Karpas-422 (cell line): ENCODE results near the gene SMC4. TPM values are rescaled to one million over a fixed set of nuclear protein-coding genes. Genes with fewer than 3 reads are reported as not detected.
"Not testable (repeated sequence)": the region's sequence is repeated elsewhere in the genome, so short reads cannot be mapped to it uniquely, and the experiment has no call there.

Experiments
- DNase-seq: peaks from one replicate; pipeline ENCODE4 v3.0.0-alpha.2; 2015
- H2AFZ ChIP-seq: fragments of 200-600 bp; sonication (generic); 2 replicates; pipeline ENCODE4 v1.6.1; 2014; ENCODE audit warnings: antibody characterized with exemption, low read length, mixed read lengths
- H3K27ac ChIP-seq: fragments of 200-600 bp; sonication (generic); 2 replicates; pipeline ENCODE4 v1.5.1; 2014; ENCODE audit warnings: mild to moderate bottlenecking, low read length, moderate library complexity
- H3K27me3 ChIP-seq: fragments of 200-600 bp; sonication (generic); 2 replicates; pipeline ENCODE4 v1.6.1; 2014; ENCODE audit warnings: low read length, mixed read lengths
- H3K36me3 ChIP-seq: fragments of 200-600 bp; sonication (generic); 2 replicates; pipeline ENCODE4 v1.6.1; 2014; ENCODE audit warnings: low read length, mixed read lengths; ENCODE audit not compliant: insufficient read depth
- H3K4me1 ChIP-seq: fragments of 200-600 bp; sonication (generic); 2 replicates; pipeline ENCODE4 v1.6.1; 2014; ENCODE audit warnings: mild to moderate bottlenecking, low read length, mixed read lengths
- H3K4me2 ChIP-seq: fragments of 200-600 bp; sonication (generic); 2 replicates; pipeline ENCODE4 v1.6.1; 2014; ENCODE audit warnings: low read length, low read depth, mild to moderate bottlenecking; ENCODE audit not compliant: poor library complexity, severe bottlenecking
- H3K4me3 ChIP-seq: fragments of 200-600 bp; sonication (generic); 2 replicates; pipeline ENCODE4 v1.5.1; 2014; ENCODE audit warnings: mild to moderate bottlenecking, antibody characterized with exemption, low read length, mixed read lengths
- H3K79me2 ChIP-seq: fragments of 200-600 bp; sonication (generic); 2 replicates; pipeline ENCODE4 v1.6.1; 2014; ENCODE audit warnings: mild to moderate bottlenecking, low read length, mixed read lengths
- H3K9ac ChIP-seq: fragments of 200-600 bp; sonication (generic); 2 replicates; pipeline ENCODE4 v1.6.0; 2014; ENCODE audit warnings: low read length
- H3K9me2 ChIP-seq: fragments of 200-600 bp; sonication (generic), shearing (Covaris generic); replicated peaks from 2 replicates; pipeline ENCODE4 v1.6.0; 2014; ENCODE audit warnings: mild to moderate bottlenecking, low read length, moderate library complexity; ENCODE audit not compliant: insufficient read depth
- H3K9me3 ChIP-seq: fragments of 300-700, 200-600 bp; sonication (generic); 2 replicates; pipeline ENCODE4 v1.6.1; 2014; ENCODE audit warnings: low read length, mixed read lengths
- H4K20me1 ChIP-seq: fragments of 200-600 bp; sonication (generic); 2 replicates; pipeline ENCODE4 v1.6.1; 2014; ENCODE audit warnings: mild to moderate bottlenecking, antibody characterized with exemption, low read length, low read depth; ENCODE audit not compliant: insufficient read depth
- total RNA-seq: library from RNA; depleted of rRNA; stranded (reverse); fragments of >200 nt; shearing (Covaris generic); gene quantifications from 2 replicates; pipeline ENCODE4 v1.2.3, GENCODE V29; 2014; ENCODE audit warnings: low replicate concordance; rRNA removed

SMC4 gene
- 99.1 and 173 TPM in 2 replicates for total RNA-seq

GRCh38 chr3:160399125-160400029 is at the start of gene SMC4, which contains the start of gene IFT80:
SMC4 (plus strand) TSS chr3:160399650; CDS start chr3:160400827, 1,177 bp downstream.
IFT80 (minus strand) TSS chr3:160399225; CDS start chr3:160384600, 14,625 bp downstream.
- H3K27me3 ChIP-seq: no peaks in the 10 kb centered on the region
- no peaks in the 10 kb centered on the region for H3K9me2 ChIP-seq
- peaks cover 95% of the 10 kb centered on the region for H3K79me2 ChIP-seq
- H3K4me3 ChIP-seq: peak within 1 kb of the TSS; percentile 97
- H3K27ac ChIP-seq: peak within 1 kb of the TSS; percentile 92
- peak within 1 kb of the TSS; percentile 71 for H3K4me2 ChIP-seq
- H3K9me3 ChIP-seq: no peaks in the 10 kb centered on the region
- peak within 1 kb of the TSS; percentile 86 for H2AFZ ChIP-seq
- H4K20me1 ChIP-seq: peaks cover 36% of the 10 kb centered on the region
- H3K4me1 ChIP-seq: peaks cover 58% of the 10 kb centered on the region
- DNase-seq: peak; percentile 98
- H3K36me3 ChIP-seq: peaks cover 33% of the 10 kb centered on the region
- peak within 1 kb of the TSS; percentile 99 for H3K9ac ChIP-seq

GRCh38 chr3:160355826-160356225 is 43.6 kb upstream of the SMC4 start:
- Histone ChIP-seq H4K20me1 (no peaks in the 10 kb centered on the region), H3K9me3 (no peaks in the 10 kb centered on the region), H3K4me3 (no peak overlapping the region), H3K36me3 (peaks cover 12% of the 10 kb centered on the region; the same call in 1 of the 2 replicates), H2AFZ (no peak overlapping the region), H3K9me2 (no peaks in the 10 kb centered on the region), H3K27me3 (no peaks in the 10 kb centered on the region), H3K79me2 (no peaks in the 10 kb centered on the region), H3K27ac (no peak overlapping the region), H3K4me2 (no peak overlapping the region), H3K9ac (no peak overlapping the region), H3K4me1 (peaks cover 5% of the 10 kb centered on the region)
- no peak for DNase-seq

GRCh38 chr3:160362896-160363295 is 36.6 kb upstream of the SMC4 start:
- not testable (repeated sequence) for H3K9ac ChIP-seq, H3K36me3 ChIP-seq, H4K20me1 ChIP-seq, H3K27me3 ChIP-seq, H3K9me3 ChIP-seq, H3K4me2 ChIP-seq, H3K4me1 ChIP-seq, H3K4me3 ChIP-seq, H3K79me2 ChIP-seq, H3K9me2 ChIP-seq, DNase-seq, H2AFZ ChIP-seq, H3K27ac ChIP-seq

GRCh38 chr3:160365869-160366522 is 33.5 kb upstream of the SMC4 start:
- no peak overlapping the region for H2AFZ ChIP-seq
- no peaks in the 10 kb centered on the region for H3K9me3 ChIP-seq
- no peak for DNase-seq
- H4K20me1 ChIP-seq: no peaks in the 10 kb centered on the region
- H3K4me1 ChIP-seq: peaks cover 21% of the 10 kb centered on the region
- no peak overlapping the region for H3K27ac ChIP-seq
- H3K4me3 ChIP-seq: no peak overlapping the region
- no peaks in the 10 kb centered on the region for H3K36me3 ChIP-seq
- H3K27me3 ChIP-seq: no peaks in the 10 kb centered on the region
- H3K79me2 ChIP-seq: peaks cover 10% of the 10 kb centered on the region
- no peak overlapping the region for H3K4me2 ChIP-seq
- H3K9ac ChIP-seq: no peak overlapping the region
- H3K9me2 ChIP-seq: no peaks in the 10 kb centered on the region; the same call in 1 of the 2 replicates

- H3K27ac ChIP-seq: no peak overlapping the region
- no peaks in the 10 kb centered on the region for H3K27me3 ChIP-seq
- no peak overlapping the region for H2AFZ ChIP-seq
- no peaks in the 10 kb centered on the region for H3K36me3 ChIP-seq
- peaks cover 22% of the 10 kb centered on the region for H3K4me1 ChIP-seq
- H3K9me2 ChIP-seq: no peaks in the 10 kb centered on the region; the same call in 1 of the 2 replicates
- no peak overlapping the region for H3K4me3 ChIP-seq
- H3K9ac ChIP-seq: no peak overlapping the region
- H3K4me2 ChIP-seq: no peak overlapping the region
- H3K79me2 ChIP-seq: 0 out of 2 replicates have a peak, but pooled peaks cover 10% of the 10 kb centered on the region
- peak; percentile 66 for DNase-seq
- no peaks in the 10 kb centered on the region for H3K9me3 ChIP-seq
- no peaks in the 10 kb centered on the region for H4K20me1 ChIP-seq
Observed at GRCh38 chr3:160368804-160369203, 30.6 kb upstream of the SMC4 start.

GRCh38 chr3:160369784-160370183 is 29.7 kb upstream of the SMC4 start:
- peaks cover 22% of the 10 kb centered on the region for H3K4me1 ChIP-seq
- DNase-seq: no peak
- no peaks in the 10 kb centered on the region for H3K9me3 ChIP-seq
- H2AFZ ChIP-seq: no peak overlapping the region
- H3K9ac ChIP-seq: no peak overlapping the region
- H3K36me3 ChIP-seq: peaks cover 5% of the 10 kb centered on the region; the same call in 1 of the 2 replicates
- H4K20me1 ChIP-seq: no peaks in the 10 kb centered on the region
- peak overlapping the region; percentile 48 for H3K4me2 ChIP-seq
- no peaks in the 10 kb centered on the region; the same call in 1 of the 2 replicates for H3K9me2 ChIP-seq
- 0 out of 2 replicates have a peak overlapping the region, but pooled peaks have one; percentile 7 for H3K4me3 ChIP-seq
- 0 out of 2 replicates have a peak, but pooled peaks cover 10% of the 10 kb centered on the region for H3K79me2 ChIP-seq
- H3K27me3 ChIP-seq: no peaks in the 10 kb centered on the region
- H3K27ac ChIP-seq: peak overlapping the region; percentile 42

- H3K9me3 ChIP-seq: no peaks in the 10 kb centered on the region
- DNase-seq: no peak
- peak overlapping the region; percentile 48 for H3K4me2 ChIP-seq
- no peaks in the 10 kb centered on the region for H3K27me3 ChIP-seq
- H3K9ac ChIP-seq: no peak overlapping the region
- no peaks in the 10 kb centered on the region; the same call in 1 of the 2 replicates for H3K9me2 ChIP-seq
- H3K27ac ChIP-seq: peak overlapping the region; percentile 42; the same call in 1 of the 2 replicates
- H3K4me1 ChIP-seq: peaks cover 22% of the 10 kb centered on the region
- H3K4me3 ChIP-seq: no peak overlapping the region
- no peaks in the 10 kb centered on the region for H4K20me1 ChIP-seq
- H3K79me2 ChIP-seq: 0 out of 2 replicates have a peak, but pooled peaks cover 10% of the 10 kb centered on the region
- peaks cover 16% of the 10 kb centered on the region; the same call in 1 of the 2 replicates for H3K36me3 ChIP-seq
- H2AFZ ChIP-seq: no peak overlapping the region
Observed at GRCh38 chr3:160370987-160371857, 28.2 kb upstream of the SMC4 start.
